ENCODE data around the gene BACE2. TPM values are rescaled to one million over a fixed set of nuclear protein-coding genes. Genes with fewer than 3 reads are reported as not detected.

Gene BACE2
- total RNA-seq, 1 experiment from 2014 or later, result 21.3 TPM

- POLR2A ChIA-PET, result no interaction called here
- Mint-ChIP-seq H3K4me3 (ENCODE audit: unreplicated experiment) (no peak overlapping the region), H3K4me1 (ENCODE audit: insufficient read depth, unreplicated experiment) (no peaks in the 10 kb centered on the region), H3K27me3 (ENCODE audit: insufficient read depth, unreplicated experiment) (peaks cover 28% of the 10 kb centered on the region), H3K9me3 (ENCODE audit: unreplicated experiment) (no peaks in the 10 kb centered on the region), H3K36me3 (ENCODE audit: insufficient read depth, unreplicated experiment) (no peaks in the 10 kb centered on the region), H3K27ac (ENCODE audit: low read depth, unreplicated experiment) (no peak overlapping the region)
- intact Hi-C loops (cut with micrococcal nuclease), result loop anchor here (1.0 kb wide), 2 partner anchors 161 to 338 kb away; no protein-coding TSS in a partner anchor
- DNase-seq (ENCODE audit: unreplicated experiment), result peak; percentile 77
- CTCF ChIA-PET, result interaction anchor here (0.5 to 9.2 kb wide), 15 partner anchors 12 to 1339 kb away, joined by 3 to 124 read pairs (median 3); no protein-coding TSS in a partner anchor
- no TSS peak for BruUV-seq (replicated peaks)
- peak; percentile 88 for TF ChIP-seq CTCF (IDR thresholded peaks at IDR 0.05; ENCODE audit: unreplicated experiment)
These were observed 46.1 kb upstream of the BACE2 start for GRCh38 chr21:41121785-41122415.

- no peak overlapping the region for H3K4me3 Mint-ChIP-seq (ENCODE audit: unreplicated experiment)
- H3K27me3 Mint-ChIP-seq (ENCODE audit: insufficient read depth, unreplicated experiment), result peaks cover 28% of the 10 kb centered on the region
- CTCF ChIA-PET, result interaction anchor here (0.5 to 9.2 kb wide), 4 partner anchors 11 to 1270 kb away, joined by 3 to 124 read pairs (median 3); no protein-coding TSS in a partner anchor
- no peaks in the 10 kb centered on the region for H3K36me3 Mint-ChIP-seq (ENCODE audit: insufficient read depth, unreplicated experiment)
- DNase-seq (ENCODE audit: unreplicated experiment), result no peak
- H3K27ac Mint-ChIP-seq (ENCODE audit: low read depth, unreplicated experiment), result no peak overlapping the region
- no peaks in the 10 kb centered on the region for H3K4me1 Mint-ChIP-seq (ENCODE audit: insufficient read depth, unreplicated experiment)
- H3K9me3 Mint-ChIP-seq (ENCODE audit: unreplicated experiment), result no peaks in the 10 kb centered on the region
- POLR2A ChIA-PET, result interaction anchor here (0.5 to 0.6 kb wide), 2 partner anchors 8 to 435 kb away, joined by 3 read pairs; no protein-coding TSS in a partner anchor
- intact Hi-C loops (cut with micrococcal nuclease), result no loop called here
- TF ChIP-seq CTCF (IDR thresholded peaks at IDR 0.05; ENCODE audit: unreplicated experiment), result no peak
- BruUV-seq (replicated peaks), result no TSS peak
These were observed 43.2 kb upstream of the BACE2 start for GRCh38 chr21:41124641-41125201.

- H3K27ac Mint-ChIP-seq (ENCODE audit: low read depth, unreplicated experiment), result no peak overlapping the region
- no peaks in the 10 kb centered on the region for H3K9me3 Mint-ChIP-seq (ENCODE audit: unreplicated experiment)
- no peaks in the 10 kb centered on the region for H3K36me3 Mint-ChIP-seq (ENCODE audit: insufficient read depth, unreplicated experiment)
- H3K4me1 Mint-ChIP-seq (ENCODE audit: insufficient read depth, unreplicated experiment), result no peaks in the 10 kb centered on the region
- TF ChIP-seq CTCF (IDR thresholded peaks at IDR 0.05; ENCODE audit: unreplicated experiment), result no peak
- ChIA-PET POLR2A (no interaction called here), CTCF (interaction anchor here (0.7 to 1.3 kb wide), 2 partner anchors 8 to 739 kb away, joined by 3 to 11 read pairs; no protein-coding TSS in a partner anchor)
- H3K27me3 Mint-ChIP-seq (ENCODE audit: insufficient read depth, unreplicated experiment), result peaks cover 11% of the 10 kb centered on the region
- no peak overlapping the region for H3K4me3 Mint-ChIP-seq (ENCODE audit: unreplicated experiment)
- DNase-seq (ENCODE audit: unreplicated experiment), result no peak
- intact Hi-C loops (cut with micrococcal nuclease), result no loop called here
- BruUV-seq (replicated peaks), result no TSS peak
These were observed 39.0 kb upstream of the BACE2 start for GRCh38 chr21:41128981-41129380.

- intact Hi-C loops (cut with micrococcal nuclease), result loop anchor here (10.0 kb wide), 1 partner anchor 1346 kb away; no protein-coding TSS in a partner anchor
- Mint-ChIP-seq H3K27ac (ENCODE audit: low read depth, unreplicated experiment) (no peak overlapping the region), H3K4me1 (ENCODE audit: insufficient read depth, unreplicated experiment) (no peaks in the 10 kb centered on the region), H3K27me3 (ENCODE audit: insufficient read depth, unreplicated experiment) (peaks cover 12% of the 10 kb centered on the region), H3K4me3 (ENCODE audit: unreplicated experiment) (no peak overlapping the region), H3K36me3 (ENCODE audit: insufficient read depth, unreplicated experiment) (no peaks in the 10 kb centered on the region), H3K9me3 (ENCODE audit: unreplicated experiment) (no peaks in the 10 kb centered on the region)
- TF ChIP-seq CTCF (IDR thresholded peaks at IDR 0.05; ENCODE audit: unreplicated experiment), result no peak
- no peak for DNase-seq (ENCODE audit: unreplicated experiment)
- ChIA-PET CTCF (interaction anchor here (0.9 to 3.9 kb wide), 2 partner anchors 18 to 664 kb away, joined by 3 to 34 read pairs; no protein-coding TSS in a partner anchor), POLR2A (no interaction called here)
- BruUV-seq (replicated peaks), result no TSS peak
These were observed 37.1 kb upstream of the BACE2 start for GRCh38 chr21:41130883-41131282.
